Smooth muscle cell of the brain vasculature (primary cell): Measurements from ENCODE around the gene YY1AP1.
"Not testable (repeated sequence)": the region's sequence is repeated elsewhere in the genome, so short reads cannot be mapped to it uniquely, and the experiment has no call there.

Experiments used
- DNase-seq: peaks from one replicate; pipeline ENCODE4 v3.0.0-alpha.2; 2012; ENCODE audit warnings: low read depth, low spot score

YY1AP1 gene

GRCh38 chr1:155645648-155646047, 42.9 kb downstream of the YY1AP1 start:
- DNase-seq, result no peak

- no peak for DNase-seq
Measured at GRCh38 chr1:155645034-155645598, 43.5 kb downstream of the YY1AP1 start.

- DNase-seq, result no peak
Measured at GRCh38 chr1:155643230-155643629, 45.3 kb downstream of the YY1AP1 start.

- DNase-seq, result not testable (repeated sequence)
Measured at GRCh38 chr1:155642559-155643180, 45.9 kb downstream of the YY1AP1 start.

GRCh38 chr1:155640367-155640766, 48.2 kb downstream of the YY1AP1 start:
- no peak for DNase-seq

- DNase-seq, result no peak
Measured at GRCh38 chr1:155636397-155637153, 52.0 kb downstream of the YY1AP1 start.

- not testable (repeated sequence) for DNase-seq
Measured at GRCh38 chr1:155626428-155626827, 62.1 kb downstream of the YY1AP1 start.

- DNase-seq, result no peak
Measured at GRCh38 chr1:155623357-155623756, 65.2 kb downstream of the YY1AP1 start.

- no peak for DNase-seq
Measured at GRCh38 chr1:155622191-155622590, 66.4 kb downstream of the YY1AP1 start.

- not testable (repeated sequence) for DNase-seq
Measured at GRCh38 chr1:155613226-155613625, 75.3 kb downstream of the YY1AP1 start.

GRCh38 chr1:155610257-155610647, 78.3 kb downstream of the YY1AP1 start:
- DNase-seq, result not testable (repeated sequence)

- DNase-seq, result peak; percentile 89
Measured at GRCh38 chr1:155609515-155610256, 78.9 kb downstream of the YY1AP1 start, which contains the start of gene MSTO1. Gene MSTO1, plus strand, starts transcription at chr1:155610218. Its CDS starts 31 bp downstream, at chr1:155610249.
